Activated T-helper 2 cell treated with anti-CD3 and anti-CD28 coated beads, Interferon-gamma antibody, Interleukin-2, Interleukin-4, amounts not matched to agents 10 μg/mL and 5 μg/mL and 100 μg/mL, durations not matched to agents 14 hours and 24 hours and 36 hours (primary cell): Measurements from ENCODE around the gene TP73. TPM values are rescaled to one million over a fixed set of nuclear protein-coding genes. Genes with fewer than 3 reads are reported as not detected.

ENCODE experiments used
- DNase-seq: peaks from one replicate; pipeline ENCODE4 v3.0.0; 2021; ENCODE audit warnings: low spot score
- H3K27ac Mint-ChIP-seq: one replicate; pipeline ENCODE4 v1.8.0; 2021; ENCODE audit warnings: mixed read lengths
- H3K27me3 Mint-ChIP-seq: one replicate; pipeline ENCODE4 v1.8.0; 2021; ENCODE audit warnings: low read depth, mixed read lengths
- H3K36me3 Mint-ChIP-seq: one replicate; pipeline ENCODE4 v1.8.0; 2021; ENCODE audit warnings: low read depth, mixed read lengths
- H3K4me1 Mint-ChIP-seq: one replicate; pipeline ENCODE4 v1.8.0; 2021; ENCODE audit warnings: low read depth, mixed read lengths
- H3K4me3 Mint-ChIP-seq: one replicate; pipeline ENCODE4 v1.8.0; 2021; ENCODE audit warnings: low read depth, mild to moderate bottlenecking, moderate library complexity, mixed read lengths
- H3K9me3 Mint-ChIP-seq: one replicate; pipeline ENCODE4 v1.8.0; 2021; ENCODE audit warnings: mixed read lengths
- intact Hi-C: fragments of 100-400 bp; cut with micrococcal nuclease; formaldehyde crosslinking; loops from one replicate; pipeline ENCODE4 v1.15.1; 2023
- total RNA-seq: library from RNA; stranded (reverse); gene quantifications from 2 replicates; pipeline ENCODE4 v1.2.3, GENCODE V29; 2022

TP73 gene
- total RNA-seq, 1 donor from 2014 or later: 2.5 TPM

- H3K9me3 Mint-ChIP-seq: no peaks in the 10 kb centered on the region
- H3K27me3 Mint-ChIP-seq: no peaks in the 10 kb centered on the region
- intact Hi-C loops: no loop called here
- no peaks in the 10 kb centered on the region for H3K36me3 Mint-ChIP-seq
- H3K4me1 Mint-ChIP-seq: no peaks in the 10 kb centered on the region
- H3K4me3 Mint-ChIP-seq: no peak overlapping the region
- no peak for DNase-seq
- H3K27ac Mint-ChIP-seq: no peak overlapping the region
These were observed 73.0 kb downstream of the TP73 start for GRCh38 chr1:3725366-3725765.

- no peak for DNase-seq
- Mint-ChIP-seq H3K4me3 (no peak overlapping the region), H3K36me3 (no peaks in the 10 kb centered on the region), H3K27ac (no peak overlapping the region), H3K4me1 (no peaks in the 10 kb centered on the region), H3K9me3 (no peaks in the 10 kb centered on the region), H3K27me3 (no peaks in the 10 kb centered on the region)
- intact Hi-C loops: no loop called here
These were observed 74.9 kb downstream of the TP73 start for GRCh38 chr1:3727042-3727824.

GRCh38 chr1:3727825-3728776 lies 75.8 kb downstream of the TP73 start:
- Mint-ChIP-seq H3K27me3 (no peaks in the 10 kb centered on the region), H3K9me3 (no peaks in the 10 kb centered on the region), H3K36me3 (no peaks in the 10 kb centered on the region), H3K4me1 (no peaks in the 10 kb centered on the region), H3K4me3 (no peak overlapping the region), H3K27ac (no peak overlapping the region)
- DNase-seq: no peak
- intact Hi-C loops: no loop called here

GRCh38 chr1:3729594-3730542 lies 77.6 kb downstream of the TP73 start:
- Mint-ChIP-seq H3K4me1 (no peaks in the 10 kb centered on the region), H3K4me3 (no peak overlapping the region), H3K27ac (no peak overlapping the region), H3K9me3 (no peaks in the 10 kb centered on the region), H3K27me3 (no peaks in the 10 kb centered on the region), H3K36me3 (no peaks in the 10 kb centered on the region)
- DNase-seq: no peak
- intact Hi-C loops: no loop called here

GRCh38 chr1:3730543-3731247 lies 78.4 kb downstream of the TP73 start:
- no peak overlapping the region for H3K4me3 Mint-ChIP-seq
- no peaks in the 10 kb centered on the region for H3K4me1 Mint-ChIP-seq
- no peaks in the 10 kb centered on the region for H3K9me3 Mint-ChIP-seq
- H3K36me3 Mint-ChIP-seq: no peaks in the 10 kb centered on the region
- DNase-seq: no peak
- H3K27ac Mint-ChIP-seq: no peak overlapping the region
- intact Hi-C loops: no loop called here
- no peaks in the 10 kb centered on the region for H3K27me3 Mint-ChIP-seq

- no peaks in the 10 kb centered on the region for H3K4me1 Mint-ChIP-seq
- intact Hi-C loops: no loop called here
- H3K27ac Mint-ChIP-seq: no peak overlapping the region
- no peak overlapping the region for H3K4me3 Mint-ChIP-seq
- no peak for DNase-seq
- H3K27me3 Mint-ChIP-seq: no peaks in the 10 kb centered on the region
- no peaks in the 10 kb centered on the region for H3K36me3 Mint-ChIP-seq
- no peaks in the 10 kb centered on the region for H3K9me3 Mint-ChIP-seq
These were observed 79.5 kb downstream of the TP73 start for GRCh38 chr1:3731583-3732433.

GRCh38 chr1:3732434-3733093 lies 80.2 kb downstream of the TP73 start:
- Mint-ChIP-seq H3K27ac (no peak overlapping the region), H3K36me3 (no peaks in the 10 kb centered on the region), H3K4me3 (no peak overlapping the region), H3K9me3 (no peaks in the 10 kb centered on the region), H3K4me1 (no peaks in the 10 kb centered on the region), H3K27me3 (no peaks in the 10 kb centered on the region)
- no peak for DNase-seq
- intact Hi-C loops: no loop called here

- no peak for DNase-seq
- H3K9me3 Mint-ChIP-seq: no peaks in the 10 kb centered on the region
- no peaks in the 10 kb centered on the region for H3K36me3 Mint-ChIP-seq
- no peak overlapping the region for H3K27ac Mint-ChIP-seq
- no peak overlapping the region for H3K4me3 Mint-ChIP-seq
- H3K27me3 Mint-ChIP-seq: no peaks in the 10 kb centered on the region
- intact Hi-C loops: no loop called here
- H3K4me1 Mint-ChIP-seq: no peaks in the 10 kb centered on the region
These were observed 81.0 kb downstream of the TP73 start for GRCh38 chr1:3733094-3733882.

GRCh38 chr1:3733883-3734589 lies 81.7 kb downstream of the TP73 start:
- H3K27ac Mint-ChIP-seq: no peak overlapping the region
- intact Hi-C loops: no loop called here
- DNase-seq: no peak
- no peaks in the 10 kb centered on the region for H3K27me3 Mint-ChIP-seq
- no peaks in the 10 kb centered on the region for H3K4me1 Mint-ChIP-seq
- no peaks in the 10 kb centered on the region for H3K9me3 Mint-ChIP-seq
- H3K4me3 Mint-ChIP-seq: no peak overlapping the region
- no peaks in the 10 kb centered on the region for H3K36me3 Mint-ChIP-seq

GRCh38 chr1:3734602-3735001 lies 82.3 kb downstream of the TP73 start:
- Mint-ChIP-seq H3K9me3 (no peaks in the 10 kb centered on the region), H3K4me1 (no peaks in the 10 kb centered on the region), H3K27ac (no peak overlapping the region), H3K4me3 (no peak overlapping the region), H3K27me3 (no peaks in the 10 kb centered on the region), H3K36me3 (no peaks in the 10 kb centered on the region)
- intact Hi-C loops: no loop called here
- no peak for DNase-seq
